ENCODE data around the gene RAB5A. TPM values are rescaled to one million over a fixed set of nuclear protein-coding genes. Genes with fewer than 3 reads are reported as not detected.
"Not testable (repeated sequence)": the region's sequence is repeated elsewhere in the genome, so short reads cannot be mapped to it uniquely, and the experiment has no call there.

The RAB5A gene
- total and polyA plus RNA-seq, 2 of the 4 experiments (the other 2 are of a cell fraction), result 33.3 to 46.4 TPM

DNA sequence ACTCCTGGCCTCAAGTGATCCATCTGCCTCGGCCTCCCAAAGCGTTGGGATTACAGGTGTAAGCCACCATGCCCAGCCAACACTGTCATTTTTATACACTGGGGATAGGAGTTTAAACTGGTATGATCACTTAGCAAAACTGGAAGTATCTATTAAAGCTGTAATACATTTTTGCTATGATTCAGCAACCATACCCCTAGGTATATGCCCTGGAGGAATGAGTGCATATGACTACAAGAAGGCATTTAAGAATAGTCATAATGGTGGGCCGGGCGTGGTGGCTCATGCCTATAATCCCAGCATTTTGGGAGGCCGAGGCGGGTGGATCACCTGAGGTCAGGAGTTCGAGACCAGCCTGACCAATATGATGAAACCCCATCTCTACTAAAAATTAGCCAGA lies 85.0 kb downstream of the RAB5A start:
- POLR2A ChIA-PET (ENCODE audit: unreplicated experiment); H2AK5ac ChIP-seq (ENCODE audit: low read depth, low read length); H2BK20ac ChIP-seq (ENCODE audit: low read depth, low read length); H4K5ac ChIP-seq (ENCODE audit: low read depth, low read length); H4K8ac ChIP-seq (ENCODE audit: low read depth in 2 of 2, low read length in 2 of 2); H3K27me3 ChIP-seq (ENCODE audit: control insufficient read depth, insufficient read depth, low read length); H2AFZ ChIP-seq (replicated peaks; ENCODE audit: low read length, poor library complexity); H3K18ac ChIP-seq (ENCODE audit: low read depth, low read length); H4K91ac ChIP-seq (ENCODE audit: insufficient read depth, low read depth, low read length); H3K36me3 ChIP-seq (ENCODE audit: control insufficient read depth, insufficient read depth, low read length); H2AK9ac ChIP-seq (replicated peaks; ENCODE audit: low read depth, low read length, poor library complexity); ATAC-seq (ENCODE audit: low read depth); H3K9me3 ChIP-seq (ENCODE audit: control insufficient read depth, insufficient read depth, low read length); H3K4me1 ChIP-seq (ENCODE audit: control insufficient read depth, insufficient read depth, low read length); H3K79me1 ChIP-seq (ENCODE audit: low read depth in 1 of 2, low read length in 2 of 2); H3K23ac ChIP-seq (ENCODE audit: low read depth, low read length); H3K9me1 ChIP-seq (ENCODE audit: insufficient read depth, low read length); H3K14ac ChIP-seq (replicated peaks; ENCODE audit: low read depth, low read length); H3K27ac ChIP-seq (ENCODE audit: insufficient read depth, low read length); H3K4me3 ChIP-seq (ENCODE audit: insufficient read depth, low read depth, low read length); H3K56ac ChIP-seq (ENCODE audit: extremely low read depth, insufficient read depth, low read length); H3K9ac ChIP-seq (ENCODE audit: low read depth, low read length); H3K4me2 ChIP-seq (ENCODE audit: low read depth, low read length); H3K4ac ChIP-seq (ENCODE audit: low read depth, low read length); H4K20me1 ChIP-seq (ENCODE audit: insufficient read depth, low read length); DNase-seq; BruUV-seq (replicated peaks); dilution Hi-C loops (cut with HindIII; ENCODE audit: low sequenced_read_pairs, unreplicated experiment); in situ Hi-C loops (cut with MboI; ENCODE audit: low sequenced_read_pairs); H2BK120ac ChIP-seq (ENCODE audit: low read depth, low read length); H2BK15ac ChIP-seq (ENCODE audit: low read depth, low read length); CTCF ChIA-PET; H2BK5ac ChIP-seq (ENCODE audit: low read depth, low read length, poor library complexity, severe bottlenecking): not testable (repeated sequence)
- WGBS, 2 experiments (ENCODE audit: extremely low coverage in 2 of 2, insufficient read length in 1 of 2), result no CpG with 5 or more reads among the region's 7 CpGs
- intact Hi-C loops (cut with micrococcal nuclease), result loop anchor here (10.0 kb wide), 1 partner anchor 313 kb away; no protein-coding TSS in a partner anchor

Small RNA genes lying within 50 kb of the gene (microRNA-seq; reads per million reads assigned to microRNA genes)
- gene RNU4-85P (ENCODE audit: insufficient read depth, insufficient read length), result not detected
- not detected for gene RPL39P18 (ENCODE audit: insufficient read depth, insufficient read length)

Small RNA genes lying within 50 kb of the gene (small RNA-seq; reads per million reads assigned to genes)
- 0 to 0.07 (median 0) reads per million in 5 experiments for gene RNU4-85P
- 0 reads per million in 5 experiments for gene RPL39P18

Other genes starting within 250 kb of the RAB5A start
- under 0.01 TPM in 2 replicates for gene EFHB, start 12.9 kb upstream of the RAB5A start, total RNA-seq (2012; rRNA removed)
- 0.30 and 1.0 TPM in 2 replicates for gene EFHB, start 12.9 kb upstream of the RAB5A start, polyA plus RNA-seq (2012; rRNA removed)
- not detected in 2 replicates for gene PP2D1, start 65.2 kb downstream of the RAB5A start, total RNA-seq (2012; rRNA removed)
- not detected in 2 replicates for gene PP2D1, start 65.2 kb downstream of the RAB5A start, polyA plus RNA-seq (2012; rRNA removed)
- 2.2 and 3.1 TPM in 2 replicates for gene KAT2B, start 93.3 kb downstream of the RAB5A start, total RNA-seq (2012; rRNA removed)
- 1.6 and 2.0 TPM in 2 replicates for gene KAT2B, start 93.3 kb downstream of the RAB5A start, polyA plus RNA-seq (2012; rRNA removed)
- 5.2 and 8.1 TPM in 2 replicates for gene SGO1, start 239.1 kb downstream of the RAB5A start, total RNA-seq (2012; rRNA removed)
- gene SGO1, start 239.1 kb downstream of the RAB5A start, polyA plus RNA-seq (2012; rRNA removed), result 2.9 and 3.2 TPM in 2 replicates

Data from IMR-90 (cell line).